H1 (cell line): ENCODE results near the gene BAG1. TPM values are rescaled to one million over a fixed set of nuclear protein-coding genes. Genes with fewer than 3 reads are reported as not detected.

Experiments
- CTCF ChIA-PET: fragments of 300-600 bp; sonication (Branson Sonifier 250); formaldehyde crosslinking; loops from one replicate; lab custom pipeline; 2021; ENCODE audit not compliant: partially characterized antibody; lab: Charles Lee
- POLR2A ChIA-PET: fragments of 300-600 bp; sonication (Branson Sonifier 250); formaldehyde crosslinking; loops from one replicate; lab custom pipeline; 2021; ENCODE audit warnings: inconsistent platforms; ENCODE audit not compliant: partially characterized antibody; lab: Charles Lee
- DNase-seq, 2 experiments: peaks; one replicate each; pipeline versions ENCODE4 v3.0.0 to v3.0.0-alpha.2; 2010 to 2022; ENCODE audit warnings: low spot score in 2 of 2, low read depth in 1 of 2, mixed read lengths in 1 of 2
- FAIRE-seq: peaks from 2 replicates; lab custom pipeline; 2011; peaks lifted over from hg19 to GRCh38; lab: Jason Lieb, UNC
- H2AFZ ChIP-seq: 2 replicates; pipeline ENCODE4 v1.8.1; 2012; ENCODE audit warnings: low read length, inconsistent platforms
- H2AK5ac ChIP-seq: 2 replicates; pipeline ENCODE4 v1.6.1; 2013; ENCODE audit warnings: low read depth, low read length
- H2BK120ac ChIP-seq: replicated peaks from 2 replicates; pipeline ENCODE3; 2013; ENCODE audit warnings: low read depth, low read length, inconsistent platforms
- H2BK12ac ChIP-seq: 2 replicates; pipeline ENCODE4 v1.6.1; 2013; ENCODE audit warnings: low read depth, low read length
- H2BK15ac ChIP-seq: 2 replicates; pipeline ENCODE4 v1.6.1; 2013; ENCODE audit warnings: low read length
- H2BK20ac ChIP-seq: 2 replicates; pipeline ENCODE4 v1.6.1; 2013; ENCODE audit warnings: low read length
- H2BK5ac ChIP-seq: 2 replicates; pipeline ENCODE4 v1.6.1; 2013; ENCODE audit warnings: low read depth, low read length
- H3K14ac ChIP-seq: 2 replicates; pipeline ENCODE4 v1.6.1; 2013; ENCODE audit warnings: inconsistent platforms; ENCODE audit not compliant: insufficient read length
- H3K18ac ChIP-seq: 2 replicates; pipeline ENCODE4 v1.6.1; 2013; ENCODE audit warnings: low read length; ENCODE audit errors: extremely low read depth
- H3K23ac ChIP-seq: 2 replicates; pipeline ENCODE4 v1.6.1; 2013; ENCODE audit warnings: inconsistent platforms; ENCODE audit not compliant: insufficient read length
- H3K23me2 ChIP-seq: 2 replicates; pipeline ENCODE4 v1.6.1; 2013; ENCODE audit warnings: low read depth, low read length
- H3K27ac ChIP-seq: 2 replicates; pipeline ENCODE4 v1.6.1; 2011; ENCODE audit warnings: low read depth, low read length, inconsistent platforms
- H3K27me3 ChIP-seq, 4 experiments: replicated peaks in 1 of 4; 1 replicate in 1 of 4; 2 replicates in 3 of 4; pipeline versions ENCODE4 v1.6.1 to v1.8.1; 2011 to 2013; ENCODE audit warnings: low read length in 3 of 4, mild to moderate bottlenecking in 3 of 4, inconsistent platforms in 2 of 4, mixed read lengths in 2 of 4, moderate library complexity in 1 of 4; ENCODE audit not compliant: control insufficient read depth in 3 of 4, insufficient read depth in 3 of 4; ENCODE audit errors: extremely low read depth in 1 of 4
- H3K36me3 ChIP-seq, 4 experiments: 2 replicates each; pipeline versions ENCODE4 v1.6.1 to v1.8.1; 2011 to 2013; ENCODE audit warnings: mild to moderate bottlenecking in 4 of 4, low read length in 3 of 4, moderate library complexity in 2 of 4, control low read depth in 1 of 4, inconsistent platforms in 1 of 4; ENCODE audit not compliant: insufficient read depth in 4 of 4, control insufficient read depth in 2 of 4
- H3K4ac ChIP-seq: replicated peaks from 2 replicates; pipeline ENCODE3; 2013; ENCODE audit warnings: low read length, low read depth, mixed read lengths, inconsistent platforms; ENCODE audit not compliant: insufficient read length
- H3K4me1 ChIP-seq, 4 experiments: replicated peaks in 1 of 4; 1 replicate in 1 of 4; 2 replicates in 3 of 4; pipeline versions ENCODE4 v1.6.1 to v1.8.1; 2011 to 2013; ENCODE audit warnings: low read length in 3 of 4, inconsistent platforms in 2 of 4, mixed read lengths in 1 of 4; ENCODE audit not compliant: insufficient read depth in 4 of 4, control insufficient read depth in 3 of 4
- H3K4me2 ChIP-seq, 2 experiments: 2 replicates each; pipeline versions ENCODE4 v1.6.1 to v1.8.1; 2011 to 2013; ENCODE audit warnings: low read depth in 2 of 2, low read length in 2 of 2, control low read depth in 1 of 2, inconsistent platforms in 1 of 2, mild to moderate bottlenecking in 1 of 2; ENCODE audit not compliant: insufficient read depth in 1 of 2
- H3K4me3 ChIP-seq, 4 experiments: fragments of 200-600, 300-600 bp in 1 of 4; sonication (generic), shearing (Covaris generic), sonication (Bioruptor Twin) in 1 of 4; 2 replicates each; pipeline versions ENCODE4 v1.5.1 to v1.8.1; 2011 to 2016; ENCODE audit warnings: low read length in 4 of 4, low read depth in 3 of 4, control low read depth in 2 of 4, inconsistent platforms in 2 of 4, mild to moderate bottlenecking in 2 of 4, mixed read lengths in 1 of 4, moderate library complexity in 1 of 4; ENCODE audit not compliant: insufficient read depth in 2 of 4; ENCODE audit errors: extremely low read depth in 1 of 4
- H3K56ac ChIP-seq: replicated peaks from 2 replicates; pipeline ENCODE3; 2013; ENCODE audit warnings: low read depth, mild to moderate bottlenecking, mixed read lengths, low read length, inconsistent platforms; ENCODE audit not compliant: insufficient read length
- H3K79me1 ChIP-seq: 2 replicates; pipeline ENCODE4 v1.6.1; 2013; ENCODE audit warnings: low read depth, low read length, control low read depth
- H3K79me2 ChIP-seq, 2 experiments: 2 replicates each; pipeline versions ENCODE4 v1.6.1 to v1.8.1; 2012 to 2013; ENCODE audit warnings: low read length in 2 of 2, mild to moderate bottlenecking in 2 of 2, inconsistent platforms in 1 of 2; ENCODE audit not compliant: insufficient read depth in 2 of 2, control insufficient read depth in 1 of 2
- H3K9ac ChIP-seq, 4 experiments: replicated peaks in 1 of 4; 1 replicate in 1 of 4; 2 replicates in 3 of 4; pipeline versions ENCODE4 v1.6.1 to v1.8.1; 2011 to 2013; ENCODE audit warnings: low read depth in 3 of 4, low read length in 3 of 4, control low read depth in 2 of 4, mild to moderate bottlenecking in 2 of 4, moderate library complexity in 2 of 4, inconsistent platforms in 1 of 4; ENCODE audit errors: extremely low read depth in 1 of 4
- H3K9me3 ChIP-seq, 2 experiments: 2 replicates each; pipeline versions ENCODE4 v1.6.1 to v1.8.1; 2012 to 2013; ENCODE audit warnings: mild to moderate bottlenecking in 2 of 2, moderate library complexity in 2 of 2, control low read depth in 1 of 2, inconsistent platforms in 1 of 2, low read depth in 1 of 2, low read length in 1 of 2, mixed read lengths in 1 of 2; ENCODE audit not compliant: insufficient read depth in 2 of 2
- H4K20me1 ChIP-seq, 2 experiments: replicated peaks in 1 of 2; 2 replicates each; pipeline versions ENCODE3 to v1.8.1; 2011 to 2013; ENCODE audit warnings: inconsistent platforms in 2 of 2, low read length in 2 of 2, mild to moderate bottlenecking in 1 of 2; ENCODE audit not compliant: insufficient read depth in 2 of 2, control insufficient read depth in 1 of 2
- H4K5ac ChIP-seq: 2 replicates; pipeline ENCODE4 v1.6.1; 2013; ENCODE audit warnings: low read length, low read depth, mixed read lengths, inconsistent platforms; ENCODE audit not compliant: insufficient read length
- H4K8ac ChIP-seq: 2 replicates; pipeline ENCODE4 v1.8.0; 2013; ENCODE audit warnings: mild to moderate bottlenecking, moderate library complexity, low read length, inconsistent platforms; ENCODE audit not compliant: insufficient read depth; ENCODE audit errors: extremely low read depth
- H4K91ac ChIP-seq: replicated peaks from 2 replicates; pipeline ENCODE3; 2013; ENCODE audit warnings: low read length, mixed read lengths, inconsistent platforms; ENCODE audit not compliant: insufficient read length
- CEBPB ChIP-seq: IDR thresholded peaks from 2 replicates; pipeline ENCODE4 v1.6.1; 2012; ENCODE audit warnings: low read depth, low read length
- CHD2 ChIP-seq: IDR thresholded peaks from 2 replicates; pipeline ENCODE4 v1.6.1; 2012; ENCODE audit warnings: low read length, improper control_type of control experiment
- CTBP2 ChIP-seq: IDR thresholded peaks from 2 replicates; pipeline ENCODE4 v1.7.0; 2011; ENCODE audit warnings: borderline replicate concordance, mild to moderate bottlenecking, moderate library complexity, mixed read lengths, low read length; ENCODE audit not compliant: insufficient read depth, insufficient read length
- GABPA ChIP-seq: IDR thresholded peaks from 2 replicates; pipeline ENCODE4 v1.6.1; 2011; ENCODE audit warnings: mild to moderate bottlenecking, low read length, moderate library complexity, borderline replicate concordance; ENCODE audit not compliant: insufficient read depth
- HDAC6 ChIP-seq: IDR thresholded peaks from one replicate; pipeline ENCODE4 v1.7.1; 2012; ENCODE audit warnings: low read depth, mild to moderate bottlenecking, inconsistent platforms, low read length, moderate library complexity
- KDM5A ChIP-seq: fragments of 200-600 bp; IDR thresholded peaks from 2 replicates; pipeline ENCODE4 v1.7.1; 2012; ENCODE audit warnings: mild to moderate bottlenecking, low read length, inconsistent platforms, mixed read lengths
- NRF1 ChIP-seq: IDR thresholded peaks from 2 replicates; pipeline ENCODE4 v1.6.1; 2011; ENCODE audit warnings: mild to moderate bottlenecking, low read depth, low read length, improper control_type of control experiment
- RNF2 ChIP-seq: fragments of 200-900, 300-1000 bp; sonication (generic); IDR thresholded peaks from 2 replicates; pipeline ENCODE4 v1.7.1; 2016; ENCODE audit warnings: borderline replicate concordance, low read depth, mild to moderate bottlenecking, antibody characterized with exemption, low read length; ENCODE audit not compliant: poor library complexity, severe bottlenecking; ENCODE audit errors: missing control alignments
- SIN3A ChIP-seq, 2 experiments: IDR thresholded peaks in 1 of 2; conservative IDR thresholded peaks in 1 of 2; 2 replicates each; pipeline ENCODE4 v1.6.1; 2011 to 2012; ENCODE audit warnings: low read length in 2 of 2, improper control_type of control experiment in 1 of 2, low read depth in 1 of 2, mild to moderate bottlenecking in 1 of 2
- TBP ChIP-seq: IDR thresholded peaks from 2 replicates; pipeline ENCODE4 v1.6.1; 2011; ENCODE audit warnings: low read depth, low read length, improper control_type of control experiment
- ZNF274 ChIP-seq: IDR thresholded peaks from 2 replicates; pipeline ENCODE4 v1.7.0; 2012; ENCODE audit warnings: low read length, borderline replicate concordance; ENCODE audit errors: extremely low read depth
- WGBS, 2 experiments: shearing (Covaris generic) in 1 of 2; methylation state at CpG; one replicate each; pipeline versions ENCODE4 v1.1.6 to v1.1.7; 2013 to 2015; ENCODE audit warnings: low lambda C conversion rate in 2 of 2, mixed read lengths in 2 of 2, inconsistent platforms in 1 of 2, low coverage in 1 of 2, missing lambda C conversion rate in 1 of 2; ENCODE audit not compliant: insufficient replicate concordance in 2 of 2, insufficient coverage in 1 of 2, insufficient read length in 1 of 2; ENCODE audit errors: extremely low coverage in 1 of 2, missing lambda C conversion rate in 1 of 2; 5-methylcytosine and 5-hydroxymethylcytosine counted together
- polyA plus RNA-seq, 7 experiments: library from polyadenylated mRNA; depleted of rRNA in 3 of 7; stranded (reverse) in 5 of 7; unstranded in 2 of 7; fragments of >200 nt in 5 of 7; fragments of 200-250 nt in 2 of 7; gene quantifications; 1 replicate in 5 of 7; 2 replicates in 1 of 7; 4 replicates in 1 of 7; pipeline versions ENCODE4 v1.2.1 to v1.2.3, GENCODE V29; 2011 to 2013; ENCODE audit warnings: missing spikeins in 2 of 7, mixed read lengths in 2 of 7
- total RNA-seq: library from RNA; stranded (reverse); fragmentation: NEBNext Ultra II Directional; extraction: Animal tissue kit (Norgen Biotek cat#: 25700); gene quantifications from 2 replicates; pipeline ENCODE4 v1.2.1, GENCODE V29; 2021
- TF ChIP-seq, protein P1 (sequence below): IDR thresholded peaks from 2 replicates; pipeline ENCODE4 v1.6.1; 2011; ENCODE audit warnings: low read length, improper control_type of control experiment

The BAG1 gene
- total and polyA plus RNA-seq, 2 of the 8 experiments (the other 6 are each of a cell fraction or from before 2014, with no cell fraction given) = 14.7 to 59.8 TPM

DNA sequence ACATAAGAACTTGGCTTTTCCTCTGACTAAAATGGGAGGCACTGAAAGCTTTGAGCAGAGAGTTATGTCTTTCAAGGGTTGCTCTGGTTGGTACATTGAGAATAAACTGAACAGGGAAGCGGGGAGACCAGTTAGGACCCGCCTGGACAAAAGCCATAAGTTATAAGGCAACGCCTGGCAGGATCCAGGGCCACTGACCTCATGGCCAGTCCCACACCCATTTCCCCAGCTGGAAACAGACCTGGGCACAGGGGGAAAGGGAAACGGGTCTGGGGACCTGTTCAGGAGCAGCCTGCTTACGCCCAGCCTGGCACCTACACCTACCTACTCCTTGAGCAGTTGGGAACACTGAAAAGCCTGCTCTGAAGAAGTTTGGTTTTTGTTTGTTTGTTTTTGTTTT is 23.2 kb downstream of the BAG1 start:
- no peaks in the 10 kb centered on the region for H3K79me2 ChIP-seq
- H2BK120ac ChIP-seq = no peak overlapping the region
- no peaks in the 10 kb centered on the region for H3K23me2 ChIP-seq
- DNase-seq = no peak
- H4K8ac ChIP-seq = no peak overlapping the region
- no peaks in the 10 kb centered on the region for H3K27me3 ChIP-seq
- no peak overlapping the region for H2AFZ ChIP-seq
- H3K9ac ChIP-seq = no peak overlapping the region
- H2BK5ac ChIP-seq = no peak overlapping the region
- H2BK15ac ChIP-seq = no peak overlapping the region
- H3K14ac ChIP-seq = no peak overlapping the region
- no peaks in the 10 kb centered on the region for H3K36me3 ChIP-seq
- H4K5ac ChIP-seq = no peak overlapping the region
- H3K18ac ChIP-seq = no peak overlapping the region
- WGBS, 2 experiments = 92% methylated on average over 5 of the region's 5 CpGs; no CpG with 5 or more reads in 1 of the 2 experiments
- no peaks in the 10 kb centered on the region for H3K4me1 ChIP-seq
- H3K9me3 ChIP-seq = no peaks in the 10 kb centered on the region
- ChIA-PET POLR2A (interaction anchor here (1.0 to 2.4 kb wide), 4 partner anchors 9 to 216 kb away, joined by 3 to 7 read pairs (median 4); partner anchors contain the start of genes DNAJA1 and NFX1), CTCF (interaction anchor here (1.4 kb wide), 1 partner anchor 8 kb away, joined by 5 read pairs; no protein-coding TSS in a partner anchor)
- H2BK12ac ChIP-seq = no peak overlapping the region
- H3K4me3 ChIP-seq = no peak overlapping the region
- no peak overlapping the region for H3K4me2 ChIP-seq
- H3K23ac ChIP-seq = no peak overlapping the region
- H4K20me1 ChIP-seq = no peaks in the 10 kb centered on the region
- H4K91ac ChIP-seq = no peak overlapping the region
- no peak for FAIRE-seq
- no peak overlapping the region for H3K4ac ChIP-seq
- no peaks in the 10 kb centered on the region for H3K79me1 ChIP-seq
- no peak overlapping the region for H3K56ac ChIP-seq
- no peak overlapping the region for H2BK20ac ChIP-seq
- no peak overlapping the region for H2AK5ac ChIP-seq
- H3K27ac ChIP-seq = no peak overlapping the region
- TF ChIP-seq GABPA = no peak
- no peak for TF ChIP-seq CTBP2
- TF ChIP-seq, protein P1, sequence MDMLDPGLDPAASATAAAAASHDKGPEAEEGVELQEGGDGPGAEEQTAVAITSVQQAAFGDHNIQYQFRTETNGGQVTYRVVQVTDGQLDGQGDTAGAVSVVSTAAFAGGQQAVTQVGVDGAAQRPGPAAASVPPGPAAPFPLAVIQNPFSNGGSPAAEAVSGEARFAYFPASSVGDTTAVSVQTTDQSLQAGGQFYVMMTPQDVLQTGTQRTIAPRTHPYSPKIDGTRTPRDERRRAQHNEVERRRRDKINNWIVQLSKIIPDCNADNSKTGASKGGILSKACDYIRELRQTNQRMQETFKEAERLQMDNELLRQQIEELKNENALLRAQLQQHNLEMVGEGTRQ = no peak
- TF ChIP-seq TBP = no peak
- no peak for TF ChIP-seq RNF2
- TF ChIP-seq ZNF274 = no peak
- no peak for TF ChIP-seq KDM5A
- no peak for TF ChIP-seq CEBPB
- TF ChIP-seq HDAC6 = no peak
- TF ChIP-seq CHD2 = no peak
- TF ChIP-seq NRF1 = no peak
- no peak for TF ChIP-seq SIN3A (conservative IDR thresholded peaks at IDR 0.05 in 1 of 2, IDR thresholded peaks at IDR 0.05 in 1 of 2; ENCODE audit: low read depth in 1 of 2, low read length in 2 of 2)
